ENCODE measurements around the gene BRICD5. TPM values are rescaled to one million over a fixed set of nuclear protein-coding genes. Genes with fewer than 3 reads are reported as not detected.

BRICD5 gene
- total and polyA plus RNA-seq, 4 donors, result 2.1 to 13.5 (median 9.3) TPM

DNA sequence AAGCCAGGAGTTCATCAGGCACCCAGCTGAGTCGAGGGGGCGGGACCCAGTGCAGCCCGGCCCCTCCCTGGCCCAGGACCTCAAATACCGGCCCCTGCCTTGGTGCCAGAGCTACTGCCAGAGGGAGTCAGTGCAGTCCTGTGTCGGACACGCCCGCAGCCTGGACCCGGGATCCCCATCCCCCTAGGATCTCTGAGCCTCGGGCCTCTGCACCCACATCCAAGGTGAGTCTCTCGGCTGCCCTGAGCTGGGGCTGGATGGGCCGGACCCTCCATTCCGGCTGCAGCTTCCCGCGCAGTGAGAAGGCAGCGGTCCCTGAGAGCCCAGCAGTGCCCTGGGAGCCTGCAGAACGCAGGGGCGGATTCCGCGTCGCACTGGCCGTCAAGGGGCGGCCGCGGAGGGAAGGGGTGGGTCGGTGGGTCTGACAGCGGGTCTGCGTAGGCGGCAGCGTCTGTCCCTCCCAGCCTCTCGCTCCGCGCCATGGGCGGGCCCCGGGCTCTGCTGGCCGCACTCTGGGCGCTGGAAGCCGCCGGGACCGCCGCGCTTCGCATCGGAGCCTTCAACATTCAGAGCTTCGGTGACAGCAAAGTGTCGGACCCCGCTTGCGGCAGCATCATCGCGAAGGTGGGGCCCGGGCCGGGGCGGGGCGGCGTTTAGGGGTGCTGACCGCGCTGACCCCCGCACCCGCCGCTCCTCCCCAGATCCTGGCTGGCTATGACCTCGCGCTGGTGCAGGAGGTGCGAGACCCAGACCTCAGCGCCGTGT, 25.9 kb upstream of the BRICD5 start, which contains the start of gene DNASE1L2:
Gene DNASE1L2, plus strand, starts transcription at position 108 of the 765 bp plus-strand sequence. Its CDS starts 373 bp downstream, at position 481.
- no peak for ATAC-seq (ENCODE audit: insufficient read depth, low FRiP score)
- no peak within 1 kb of the TSS for H3K9ac ChIP-seq (ENCODE audit: insufficient read depth in 1 of 2, low read length in 2 of 2)

GRCh38 chr16:2235695-2236336, 25.2 kb upstream of the BRICD5 start:
- Histone ChIP-seq H3K27me3 (ENCODE audit: control insufficient read depth in 3 of 3, insufficient read depth in 3 of 3, low read length in 2 of 3) (peaks cover 0 to 27% (median 4%) of the 10 kb centered on the region in 3 donors), H3K4me3 (no peak overlapping the region), H3K27ac (ENCODE audit: low read depth in 1 of 2, low read length in 1 of 2) (no peak overlapping the region), H3K36me3 (ENCODE audit: control insufficient read depth in 4 of 4, insufficient read depth in 4 of 4, low read length in 4 of 4) (peaks cover 0 to 59% (median 19%) of the 10 kb centered on the region in 4 donors), H3K4me1 (ENCODE audit: control insufficient read depth in 5 of 5, insufficient read depth in 5 of 5, low read length in 5 of 5) (peaks cover 0 to 13% (median 7%) of the 10 kb centered on the region in 5 donors), H3K9ac (ENCODE audit: insufficient read depth in 1 of 2, low read length in 2 of 2) (no peak overlapping the region), H3K9me3 (ENCODE audit: control insufficient read depth in 4 of 4, insufficient read depth in 3 of 4, low read length in 3 of 4) (peaks cover 0 to 22% (median 0%) of the 10 kb centered on the region in 4 donors)
- no peak for ATAC-seq (ENCODE audit: insufficient read depth, low FRiP score)
- TF ChIP-seq, protein P1, sequence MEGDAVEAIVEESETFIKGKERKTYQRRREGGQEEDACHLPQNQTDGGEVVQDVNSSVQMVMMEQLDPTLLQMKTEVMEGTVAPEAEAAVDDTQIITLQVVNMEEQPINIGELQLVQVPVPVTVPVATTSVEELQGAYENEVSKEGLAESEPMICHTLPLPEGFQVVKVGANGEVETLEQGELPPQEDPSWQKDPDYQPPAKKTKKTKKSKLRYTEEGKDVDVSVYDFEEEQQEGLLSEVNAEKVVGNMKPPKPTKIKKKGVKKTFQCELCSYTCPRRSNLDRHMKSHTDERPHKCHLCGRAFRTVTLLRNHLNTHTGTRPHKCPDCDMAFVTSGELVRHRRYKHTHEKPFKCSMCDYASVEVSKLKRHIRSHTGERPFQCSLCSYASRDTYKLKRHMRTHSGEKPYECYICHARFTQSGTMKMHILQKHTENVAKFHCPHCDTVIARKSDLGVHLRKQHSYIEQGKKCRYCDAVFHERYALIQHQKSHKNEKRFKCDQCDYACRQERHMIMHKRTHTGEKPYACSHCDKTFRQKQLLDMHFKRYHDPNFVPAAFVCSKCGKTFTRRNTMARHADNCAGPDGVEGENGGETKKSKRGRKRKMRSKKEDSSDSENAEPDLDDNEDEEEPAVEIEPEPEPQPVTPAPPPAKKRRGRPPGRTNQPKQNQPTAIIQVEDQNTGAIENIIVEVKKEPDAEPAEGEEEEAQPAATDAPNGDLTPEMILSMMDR (IDR thresholded peaks at IDR 0.05; ENCODE audit: control extremely low read depth, extremely low read depth), result no peak
- no peak for DNase-seq
- 85 to 87% methylated on average over 19 of the region's 19 CpGs for WGBS, 2 donors

More for the DNA sequence above, 25.9 kb upstream of the BRICD5 start, which contains the start of gene DNASE1L2:
- TF ChIP-seq, protein P1 (IDR thresholded peaks at IDR 0.05; ENCODE audit: control extremely low read depth, extremely low read depth), result no peak
- 6 to 8% methylated on average over 62 to 64 of the region's 64 CpGs for WGBS, 2 donors
- peaks cover 0 to 27% (median 4%) of the 10 kb centered on the region in 3 donors for H3K27me3 ChIP-seq (ENCODE audit: control insufficient read depth in 3 of 3, insufficient read depth in 3 of 3, low read length in 2 of 3)
- peak; percentile 25 to 49 (median 42) for DNase-seq
- peaks cover 0 to 20% (median 0%) of the 10 kb centered on the region in 4 donors for H3K9me3 ChIP-seq (ENCODE audit: control insufficient read depth in 4 of 4, insufficient read depth in 3 of 4, low read length in 3 of 4)
- no peak within 1 kb of the TSS for H3K27ac ChIP-seq (ENCODE audit: low read depth in 1 of 2, low read length in 1 of 2)
- no peak within 1 kb of the TSS for H3K4me3 ChIP-seq
- peaks cover 0 to 52% (median 19%) of the 10 kb centered on the region in 4 donors for H3K36me3 ChIP-seq (ENCODE audit: control insufficient read depth in 4 of 4, insufficient read depth in 4 of 4, low read length in 4 of 4)
- peaks cover 0 to 13% (median 7%) of the 10 kb centered on the region in 5 donors for H3K4me1 ChIP-seq (ENCODE audit: control insufficient read depth in 5 of 5, insufficient read depth in 5 of 5, low read length in 5 of 5)

DNA sequence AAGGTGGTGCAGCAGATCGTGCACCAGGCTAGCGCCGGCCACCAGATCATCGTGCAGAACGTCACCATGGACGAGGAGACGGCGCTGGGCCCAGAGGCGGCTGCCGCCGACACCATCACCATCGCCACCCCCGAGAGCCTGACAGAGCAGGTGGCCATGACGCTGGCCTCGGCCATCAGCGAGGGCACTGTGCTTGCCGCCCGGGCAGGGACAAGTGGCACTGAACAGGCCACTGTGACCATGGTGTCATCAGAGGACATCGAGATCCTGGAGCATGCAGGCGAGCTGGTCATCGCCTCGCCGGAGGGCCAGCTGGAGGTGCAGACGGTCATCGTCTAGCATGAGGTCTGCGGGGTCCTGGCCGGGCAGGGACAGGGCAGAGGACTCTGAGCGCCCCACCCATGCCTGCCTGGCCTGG, 24.6 kb upstream of the BRICD5 start:
- Histone ChIP-seq H3K4me1 (ENCODE audit: control insufficient read depth in 5 of 5, insufficient read depth in 5 of 5, low read length in 5 of 5) (peaks cover 0 to 13% (median 7%) of the 10 kb centered on the region in 5 donors), H3K36me3 (ENCODE audit: control insufficient read depth in 4 of 4, insufficient read depth in 4 of 4, low read length in 4 of 4) (peaks cover 0 to 64% (median 19%) of the 10 kb centered on the region in 4 donors), H3K9ac (ENCODE audit: insufficient read depth in 1 of 2, low read length in 2 of 2) (no peak overlapping the region), H3K27me3 (ENCODE audit: control insufficient read depth in 3 of 3, insufficient read depth in 3 of 3, low read length in 2 of 3) (peaks cover 0 to 27% (median 4%) of the 10 kb centered on the region in 3 donors), H3K27ac (ENCODE audit: low read depth in 1 of 2, low read length in 1 of 2) (no peak overlapping the region), H3K9me3 (ENCODE audit: control insufficient read depth in 4 of 4, insufficient read depth in 3 of 4, low read length in 3 of 4) (peaks cover 0 to 22% (median 0%) of the 10 kb centered on the region in 4 donors), H3K4me3 (no peak overlapping the region)
- ATAC-seq (ENCODE audit: insufficient read depth, low FRiP score) (no peak), DNase-seq (no peak)
- WGBS, 2 donors, result 95 to 96% methylated on average over 28 of the region's 28 CpGs
- TF ChIP-seq, protein P1 (IDR thresholded peaks at IDR 0.05; ENCODE audit: control extremely low read depth, extremely low read depth), result no peak

All from lung (tissue), 12 donors.